Peyer's patch (tissue), 4 donors: ENCODE measurements around the gene BEND5.

Experiments
- POLR2A ChIP-seq, 2 donors: fragments of 450-650 bp; IDR thresholded peaks; one replicate each; pipeline ENCODE4 v1.5.1; 2017; ENCODE audit warnings: antibody characterized with exemption in 2 of 2, mild to moderate bottlenecking in 2 of 2, moderate library complexity in 2 of 2
- TF ChIP-seq, protein P1 (sequence below), 6 experiments: fragments of 450-650 bp in 4 of 6; fragments of 200-600 bp in 2 of 6; sonication (generic) in 1 of 6; IDR thresholded peaks; one replicate each; pipeline ENCODE4 v1.5.1; 2017 to 2019; ENCODE audit warnings: antibody characterized with exemption in 6 of 6, mild to moderate bottlenecking in 3 of 6, moderate library complexity in 1 of 6

DNA sequence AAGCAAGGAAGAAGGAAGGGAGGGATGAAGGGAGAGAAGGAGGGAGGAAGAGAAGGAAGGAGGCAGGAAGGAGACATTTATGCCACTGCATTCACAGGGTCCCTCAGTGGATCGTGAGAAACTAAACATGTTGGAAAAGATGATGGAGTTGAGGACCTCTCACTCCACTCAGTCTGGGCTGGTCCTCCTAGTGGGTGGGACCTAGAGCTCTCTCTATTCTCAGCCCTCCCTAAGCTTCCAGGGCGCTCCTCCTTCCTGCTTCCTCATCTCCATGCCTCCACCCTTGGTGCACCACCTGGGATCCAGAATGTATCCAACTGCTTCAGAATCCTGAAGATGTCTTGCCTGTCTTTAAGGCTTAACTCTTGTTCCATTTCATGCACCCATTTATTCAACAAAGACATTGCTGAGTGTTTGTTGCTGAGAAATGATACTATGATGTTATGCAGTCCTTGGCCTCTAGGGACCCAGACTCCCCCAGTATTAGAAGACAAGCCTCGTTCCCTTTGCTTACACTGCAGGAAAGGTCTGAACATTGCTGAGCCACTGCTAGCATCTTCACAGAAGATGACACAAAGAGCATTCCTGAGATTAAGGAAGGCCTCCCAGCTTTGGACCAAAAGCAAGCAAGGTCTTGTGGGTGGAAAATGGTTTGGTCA lies 88.5 kb downstream of the BEND5 start:
- TF ChIP-seq, protein P1, sequence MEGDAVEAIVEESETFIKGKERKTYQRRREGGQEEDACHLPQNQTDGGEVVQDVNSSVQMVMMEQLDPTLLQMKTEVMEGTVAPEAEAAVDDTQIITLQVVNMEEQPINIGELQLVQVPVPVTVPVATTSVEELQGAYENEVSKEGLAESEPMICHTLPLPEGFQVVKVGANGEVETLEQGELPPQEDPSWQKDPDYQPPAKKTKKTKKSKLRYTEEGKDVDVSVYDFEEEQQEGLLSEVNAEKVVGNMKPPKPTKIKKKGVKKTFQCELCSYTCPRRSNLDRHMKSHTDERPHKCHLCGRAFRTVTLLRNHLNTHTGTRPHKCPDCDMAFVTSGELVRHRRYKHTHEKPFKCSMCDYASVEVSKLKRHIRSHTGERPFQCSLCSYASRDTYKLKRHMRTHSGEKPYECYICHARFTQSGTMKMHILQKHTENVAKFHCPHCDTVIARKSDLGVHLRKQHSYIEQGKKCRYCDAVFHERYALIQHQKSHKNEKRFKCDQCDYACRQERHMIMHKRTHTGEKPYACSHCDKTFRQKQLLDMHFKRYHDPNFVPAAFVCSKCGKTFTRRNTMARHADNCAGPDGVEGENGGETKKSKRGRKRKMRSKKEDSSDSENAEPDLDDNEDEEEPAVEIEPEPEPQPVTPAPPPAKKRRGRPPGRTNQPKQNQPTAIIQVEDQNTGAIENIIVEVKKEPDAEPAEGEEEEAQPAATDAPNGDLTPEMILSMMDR (IDR thresholded peaks at IDR 0.05) = peak in 4 of 6 experiments; percentile 10 to 30 (median 17)
- no peak for TF ChIP-seq POLR2A (IDR thresholded peaks at IDR 0.05)
